Colonic mucosa (tissue), 4 donors: Measurements from ENCODE around the gene AVP. TPM values are rescaled to one million over a fixed set of nuclear protein-coding genes. Genes with fewer than 3 reads are reported as not detected.

Experiments
- DNase-seq: peaks from one replicate; pipeline ENCODE4 v3.0.0-alpha.2; 2020
- H3K27ac ChIP-seq: fragments of 200-600 bp; one replicate; pipeline ENCODE4 v1.8.0; 2021
- H3K27me3 ChIP-seq: fragments of 200-600 bp; one replicate; pipeline ENCODE4 v1.8.0; 2021
- H3K36me3 ChIP-seq: fragments of 200-600 bp; one replicate; pipeline ENCODE4 v1.8.0; 2021
- H3K4me1 ChIP-seq: fragments of 200-600 bp; one replicate; pipeline ENCODE4 v1.8.0; 2021; ENCODE audit warnings: mild to moderate bottlenecking
- H3K4me3 ChIP-seq: fragments of 200-600 bp; one replicate; pipeline ENCODE4 v1.8.0; 2021
- H3K9ac ChIP-seq, 2 donors: one replicate each; pipeline ENCODE4 v1.7.0; 2013; ENCODE audit warnings: control low read depth in 2 of 2, low read depth in 2 of 2, low read length in 2 of 2
- H3K9me3 ChIP-seq: fragments of 200-600 bp; one replicate; pipeline ENCODE4 v1.8.0; 2021
- CTCF ChIP-seq: fragments of 200-600 bp; IDR thresholded peaks from one replicate; pipeline ENCODE4 v1.8.0; 2022; ENCODE audit warnings: antibody characterized with exemption, mild to moderate bottlenecking
- intact Hi-C: fragments of 100-400 bp; cut with DNase I; formaldehyde crosslinking; loops from one replicate; pipeline ENCODE4 v1.14.1; 2022
- total RNA-seq, 2 donors: library from RNA; stranded (reverse); fragmentation: NEBNext Ultra II Directional in 1 of 2; extraction: Animal tissue kit (Norgen Biotek cat#: 25700) in 1 of 2; gene quantifications; one replicate each; pipeline ENCODE4 v1.2.1, GENCODE V29; 2021
- donor health status: healthy.
- donor health status: DM: no; HTN: no; CAD: no.
- donor health status: DM: no; HTN: no; CAD: no.

Gene AVP
- total RNA-seq, 2 donors from 2014 or later: not detected

GRCh38 chr20:3059489-3059888 lies 25.0 kb downstream of the AVP start:
- H3K27ac ChIP-seq: no peak overlapping the region
- no peak for DNase-seq
- no peaks in the 10 kb centered on the region for H3K27me3 ChIP-seq
- TF ChIP-seq CTCF: no peak
- H3K9me3 ChIP-seq: no peaks in the 10 kb centered on the region
- H3K4me1 ChIP-seq: no peaks in the 10 kb centered on the region
- no peak overlapping the region for H3K9ac ChIP-seq
- H3K4me3 ChIP-seq: no peak overlapping the region
- H3K36me3 ChIP-seq: no peaks in the 10 kb centered on the region
- intact Hi-C loops: no loop called here

GRCh38 chr20:3051385-3052019 lies 33.0 kb downstream of the AVP start:
- intact Hi-C loops: loop anchor here (5.0 kb wide), 1 partner anchor 66 kb away; no protein-coding TSS in a partner anchor
- peaks cover 10% of the 10 kb centered on the region for H3K36me3 ChIP-seq
- peaks cover 6% of the 10 kb centered on the region for H3K4me1 ChIP-seq
- H3K27ac ChIP-seq: no peak overlapping the region
- no peak for DNase-seq
- H3K27me3 ChIP-seq: no peaks in the 10 kb centered on the region
- no peak for TF ChIP-seq CTCF
- no peaks in the 10 kb centered on the region for H3K9me3 ChIP-seq
- no peak overlapping the region for H3K4me3 ChIP-seq
- no peak overlapping the region for H3K9ac ChIP-seq

GRCh38 chr20:3047486-3048419 lies 36.8 kb downstream of the AVP start:
- no peak overlapping the region for H3K4me3 ChIP-seq
- H3K9me3 ChIP-seq: no peaks in the 10 kb centered on the region
- peaks cover 10% of the 10 kb centered on the region for H3K36me3 ChIP-seq
- H3K4me1 ChIP-seq: peaks cover 6% of the 10 kb centered on the region
- no peak overlapping the region for H3K9ac ChIP-seq
- H3K27me3 ChIP-seq: no peaks in the 10 kb centered on the region
- intact Hi-C loops: no loop called here
- TF ChIP-seq CTCF: no peak
- no peak overlapping the region for H3K27ac ChIP-seq
- no peak for DNase-seq

DNA sequence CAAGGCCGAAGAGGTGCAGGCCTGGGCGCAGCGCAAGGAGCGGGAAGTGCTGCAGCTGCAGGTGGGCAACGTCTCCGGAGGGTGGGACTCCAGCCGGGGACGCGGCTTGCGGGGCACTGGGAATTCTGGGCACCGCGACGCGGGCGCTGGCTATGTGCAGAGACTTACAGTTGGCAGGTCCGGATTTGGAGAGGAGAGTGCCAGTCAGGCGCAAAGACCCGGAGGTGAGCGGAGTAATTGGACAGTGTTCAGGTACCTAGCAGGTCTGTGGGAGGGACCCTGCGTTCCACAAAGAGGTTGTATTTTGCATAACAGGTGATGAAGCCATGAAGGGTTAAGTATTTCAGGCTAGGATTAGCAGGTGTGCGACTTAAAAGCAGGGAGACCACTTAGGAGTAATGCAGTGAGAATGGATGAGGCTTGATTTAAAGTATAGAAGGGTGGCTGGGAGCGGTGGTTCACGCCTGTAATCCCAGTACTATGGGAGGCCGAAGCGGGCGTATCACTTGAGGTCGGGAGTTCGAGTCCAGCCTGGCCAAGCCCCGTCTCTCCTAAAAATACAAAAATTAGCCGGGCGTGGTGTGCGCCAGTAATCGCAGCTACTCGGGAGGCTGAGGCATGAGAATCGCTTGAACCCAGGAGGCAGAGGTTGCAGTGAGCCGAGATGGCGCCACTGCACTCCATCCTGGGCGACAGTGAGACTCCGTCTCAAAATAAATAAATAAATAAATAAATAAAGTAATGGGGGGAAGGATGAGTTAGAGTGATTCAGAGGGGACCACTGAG lies 37.7 kb downstream of the AVP start:
- H3K27ac ChIP-seq: peak overlapping the region; percentile 87
- H3K9ac ChIP-seq: peak overlapping the region; percentile 75 to 83
- no peak for TF ChIP-seq CTCF
- intact Hi-C loops: no loop called here
- no peaks in the 10 kb centered on the region for H3K9me3 ChIP-seq
- peak; percentile 61 for DNase-seq
- peak overlapping the region; percentile 94 for H3K4me3 ChIP-seq
- no peaks in the 10 kb centered on the region for H3K27me3 ChIP-seq
- peaks cover 6% of the 10 kb centered on the region for H3K4me1 ChIP-seq
- peaks cover 10% of the 10 kb centered on the region for H3K36me3 ChIP-seq
